Measurements from ENCODE around the gene SHROOM3.

DNA sequence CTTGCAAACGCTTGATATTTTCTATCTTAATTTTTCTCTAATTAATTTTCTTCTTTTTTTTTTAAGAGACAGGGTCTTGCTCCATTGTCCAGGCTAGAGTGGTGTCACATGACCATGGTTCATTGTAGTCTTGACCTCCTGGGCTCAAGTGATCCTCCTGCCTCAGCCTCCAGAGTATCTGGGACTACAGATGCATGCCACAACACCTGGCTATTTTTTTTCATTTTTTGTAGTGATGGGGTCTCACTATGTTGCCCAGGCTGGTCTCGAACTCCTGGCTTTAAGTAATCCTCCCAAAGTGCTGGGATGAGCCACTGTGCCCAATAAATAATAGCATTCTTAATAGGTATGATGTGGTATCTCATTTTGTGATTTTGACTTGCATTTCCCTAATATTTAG, 18.2 kb downstream of the SHROOM3 start:
- TF ChIP-seq GATA2 (IDR thresholded peaks at IDR 0.05; ENCODE audit: low read depth, low read length) (no peak), GATA3 (IDR thresholded peaks at IDR 0.05; ENCODE audit: low read depth, low read length) (no peak)

All from SH-SY5Y (cell line).